ENCODE results near the gene RPE65.

- TF ChIP-seq CTCF (IDR thresholded peaks at IDR 0.05) (no peak), POLR2AphosphoS5 (IDR thresholded peaks at IDR 0.05) (no peak), POLR2A (IDR thresholded peaks at IDR 0.05) (no peak), EP300 (IDR thresholded peaks at IDR 0.05) (no peak)
Measured at GRCh38 chr1:68448365-68448764, 1.4 kb downstream of the RPE65 start.

All from sigmoid colon (tissue), 4 donors.